NCI-H82 treated with DMSO at 0.1 percent for 48 hours (cell line): ENCODE data around the gene IL7R.
"Not testable (repeated sequence)": the region's sequence is repeated elsewhere in the genome, so short reads cannot be mapped to it uniquely, and the experiment has no call there.

Experiments
- DNase-seq: peaks from one replicate; lab custom pipeline; 2025; ENCODE audit not compliant: unreplicated experiment; lab: John Stamatoyannopoulos, UW

The IL7R gene

DNA sequence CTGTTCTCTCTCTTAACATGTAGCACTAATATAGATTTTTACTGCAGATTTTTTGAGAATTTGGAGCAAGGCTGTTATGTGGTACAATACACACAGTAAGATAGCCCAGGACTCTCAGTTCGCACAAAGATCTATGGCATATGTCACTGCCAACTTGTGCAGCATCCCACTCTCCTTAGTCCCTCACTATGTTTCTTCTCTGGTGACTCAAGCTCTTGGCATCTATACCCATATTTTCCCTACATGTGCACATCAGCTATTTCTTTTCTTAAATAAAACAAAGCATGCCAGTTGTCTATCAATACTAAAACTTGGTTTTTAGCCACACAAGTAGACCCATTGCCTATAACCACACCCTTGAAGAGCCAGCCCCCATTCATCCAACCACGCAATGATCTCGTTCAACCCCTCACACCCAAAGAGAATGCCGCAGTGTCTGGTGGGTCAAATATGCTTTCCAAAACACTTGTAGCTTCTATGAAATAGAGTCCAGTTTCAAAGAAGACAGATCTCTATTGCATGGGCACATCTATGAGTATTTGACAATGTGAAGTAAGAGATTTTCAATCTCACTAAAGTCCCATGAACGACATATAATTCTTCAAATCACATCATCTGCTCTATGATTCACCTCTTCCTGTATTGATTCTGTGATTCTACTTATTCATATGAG is 18.2 kb upstream of the IL7R start:
- no peak for DNase-seq

DNA sequence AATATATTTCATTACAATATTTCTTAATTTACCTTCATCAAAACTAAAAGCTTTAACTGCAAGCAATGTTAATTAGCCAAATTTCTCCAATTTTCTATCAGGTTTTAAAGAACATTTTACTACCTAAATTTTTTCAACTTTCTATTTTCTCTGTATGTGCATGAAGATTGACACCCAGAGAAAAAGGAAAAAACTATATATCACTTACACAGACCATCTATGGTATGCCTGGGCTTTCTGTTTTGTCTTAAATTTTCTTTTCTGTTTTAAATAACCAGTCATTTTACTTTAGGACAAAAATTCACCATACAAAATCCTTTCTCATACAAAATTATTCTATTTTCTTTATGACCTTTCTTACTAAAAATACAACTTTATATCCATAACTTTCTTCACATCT is 13.8 kb upstream of the IL7R start:
- no peak for DNase-seq

DNA sequence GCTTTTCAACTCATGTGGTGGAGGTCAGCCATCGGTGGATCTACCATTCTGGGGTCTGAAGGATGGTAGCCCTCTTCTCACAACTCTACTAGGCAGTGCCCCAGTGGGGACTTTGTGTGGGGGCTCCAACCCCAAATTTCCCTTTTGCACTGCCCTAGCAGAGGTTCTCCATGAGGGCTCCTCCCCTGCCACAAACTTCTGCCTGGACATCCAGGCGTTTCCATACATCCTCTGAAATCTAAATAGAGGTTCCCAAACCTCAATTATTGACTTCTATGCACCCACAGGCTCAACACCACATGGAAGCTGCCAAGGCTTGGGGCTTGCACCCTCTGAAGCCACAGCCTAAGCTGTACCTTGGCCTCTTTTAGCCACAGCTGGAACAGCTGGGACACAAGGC is 11.2 kb upstream of the IL7R start:
- DNase-seq: not testable (repeated sequence)

- DNase-seq: no peak
Observed at GRCh38 chr5:35847491-35847890, 9.2 kb upstream of the IL7R start.

- no peak for DNase-seq
Observed at GRCh38 chr5:35847961-35848360, 8.7 kb upstream of the IL7R start.

DNA sequence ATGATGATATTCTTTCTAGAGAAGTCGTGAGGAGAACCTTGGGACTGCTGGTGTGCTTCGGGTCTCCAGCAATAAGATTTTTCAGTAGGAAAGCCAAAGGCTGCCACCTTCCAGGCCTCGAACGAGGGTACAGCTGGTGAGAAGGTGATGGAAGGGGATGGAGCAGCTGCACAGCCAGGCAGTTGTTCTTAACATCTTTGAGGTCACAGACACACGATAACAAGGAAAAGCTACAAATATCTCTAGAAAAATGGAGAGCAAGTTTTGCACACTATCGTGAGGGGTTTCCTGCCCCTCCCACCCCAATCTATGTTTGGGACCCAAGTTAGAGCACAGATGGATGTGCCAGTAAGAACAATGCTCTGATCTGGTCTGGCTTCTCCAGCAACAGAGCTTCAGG is 6.8 kb upstream of the IL7R start:
- no peak for DNase-seq

- DNase-seq: no peak
Observed at GRCh38 chr5:35850967-35851680, 5.6 kb upstream of the IL7R start.

- no peak for DNase-seq
Observed at GRCh38 chr5:35852084-35852734, 4.5 kb upstream of the IL7R start.

DNA sequence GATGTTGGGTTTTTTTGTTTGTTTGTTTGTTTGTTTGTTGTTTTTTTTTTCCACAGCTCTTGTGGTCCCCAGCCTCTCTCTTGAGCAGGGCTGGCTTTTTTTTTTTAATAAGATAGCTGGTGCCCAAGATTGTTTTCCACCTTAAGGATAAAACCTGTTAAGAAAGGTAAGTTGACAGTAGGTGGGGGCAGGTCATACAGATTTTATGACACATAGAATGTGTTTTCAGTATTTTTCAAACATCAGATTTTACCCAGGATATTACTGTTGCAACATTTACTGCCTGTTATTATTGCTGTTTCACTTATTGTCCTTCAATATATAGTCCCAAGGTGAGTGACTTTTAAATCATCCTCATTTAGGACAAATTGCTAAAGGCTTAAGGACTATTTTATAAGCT is 3.9 kb upstream of the IL7R start:
- no peak for DNase-seq

DNA sequence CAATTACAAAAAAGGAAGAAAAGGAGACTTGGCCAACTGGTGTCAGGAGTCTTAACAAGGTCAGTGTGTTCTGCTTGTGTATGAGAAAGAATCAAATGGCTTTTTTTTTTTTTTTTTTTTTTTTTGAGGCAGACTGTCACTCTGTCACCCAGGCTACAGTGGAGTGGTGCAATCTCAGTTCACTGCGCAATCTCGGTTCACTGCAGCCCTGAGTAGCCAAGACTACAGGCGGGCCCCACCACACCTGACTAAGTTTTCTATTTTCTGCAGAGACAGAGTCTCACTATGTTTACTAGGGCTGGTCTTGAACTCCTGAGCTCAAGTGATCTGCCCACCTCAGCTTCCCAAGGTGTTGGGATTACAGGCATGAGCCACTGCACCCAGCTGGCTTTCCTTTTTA is 3.1 kb upstream of the IL7R start:
- no peak for DNase-seq

- DNase-seq: no peak
Observed at GRCh38 chr5:35854248-35854647, 2.4 kb upstream of the IL7R start.

DNA sequence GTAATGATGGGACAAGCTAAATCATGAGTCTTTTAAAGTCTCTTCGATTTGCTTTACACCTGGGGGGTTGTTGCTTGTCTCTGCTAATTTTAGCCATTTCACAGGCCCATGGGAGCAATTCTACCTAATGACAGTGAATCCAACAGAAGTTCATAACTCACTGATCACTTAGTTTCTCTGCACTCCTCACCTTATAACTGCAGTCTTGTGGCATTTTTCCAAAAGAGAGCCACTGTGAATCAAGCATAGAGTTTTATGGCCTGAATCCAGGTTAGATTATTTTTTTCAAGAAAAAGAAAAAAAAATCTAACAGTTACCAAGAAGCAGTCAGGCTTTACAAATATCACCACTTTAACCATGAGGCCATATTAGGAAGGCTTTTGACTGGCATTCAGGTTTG is 1.5 kb upstream of the IL7R start:
- no peak for DNase-seq

- DNase-seq: not testable (repeated sequence)
Observed at GRCh38 chr5:35856186-35856764, 416 bp upstream of the IL7R start.

GRCh38 chr5:35857606-35858205 is 1.0 kb downstream of the IL7R start:
- DNase-seq: no peak

DNA sequence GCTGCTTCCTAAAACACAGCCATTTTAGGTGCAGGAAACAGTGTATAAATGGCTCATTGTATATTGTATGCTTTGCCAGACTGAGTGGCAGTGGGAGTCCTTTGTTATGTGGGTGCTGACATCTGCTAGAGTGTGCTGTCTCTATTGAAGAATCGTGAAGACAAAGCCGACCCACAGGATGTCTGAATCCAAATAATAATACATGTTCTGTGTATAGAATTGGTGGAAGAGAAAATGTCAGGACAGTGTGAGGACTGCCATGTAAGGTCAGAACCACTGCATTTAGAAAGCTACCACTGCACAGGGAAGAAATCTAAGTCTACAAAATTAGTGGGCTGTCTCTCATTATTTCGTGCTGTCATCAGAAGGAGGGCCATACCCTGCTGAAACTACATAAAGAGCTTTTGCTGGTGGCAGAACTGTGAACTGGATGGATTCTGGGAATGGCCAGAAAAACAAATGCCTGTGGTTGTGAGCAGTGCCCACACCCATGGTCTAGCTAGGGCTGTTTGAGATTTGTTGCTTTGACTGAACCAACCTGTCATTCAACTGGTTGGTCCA is 2.5 kb downstream of the IL7R start:
- no peak for DNase-seq

- no peak for DNase-seq
Observed at GRCh38 chr5:35860686-35861085, 4.0 kb downstream of the IL7R start.

- DNase-seq: no peak
Observed at GRCh38 chr5:35861718-35862117, 5.0 kb downstream of the IL7R start.

- DNase-seq: no peak
Observed at GRCh38 chr5:35862126-35862525, 5.4 kb downstream of the IL7R start.

GRCh38 chr5:35863159-35863558 is 6.5 kb downstream of the IL7R start:
- DNase-seq: no peak

DNA sequence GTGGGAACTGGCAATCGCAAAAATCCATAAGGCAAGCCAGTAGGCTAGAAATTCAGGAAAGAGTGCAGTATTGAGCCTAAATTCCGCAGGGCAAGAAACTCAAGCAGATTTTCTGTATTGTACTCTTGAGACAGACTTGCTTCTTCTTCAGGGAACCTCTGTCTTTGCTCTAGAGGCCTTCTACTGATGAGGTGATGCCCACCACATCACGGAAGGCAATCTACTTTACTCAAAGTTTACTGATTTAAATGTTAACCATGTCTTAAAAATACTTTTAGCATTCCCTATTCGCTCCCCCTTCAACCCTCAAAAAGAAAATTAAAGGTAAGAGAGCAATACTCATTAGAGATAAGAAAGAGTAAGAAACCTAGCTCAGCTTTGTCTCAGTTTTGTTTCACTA is 11.3 kb downstream of the IL7R start:
- DNase-seq: no peak

DNA sequence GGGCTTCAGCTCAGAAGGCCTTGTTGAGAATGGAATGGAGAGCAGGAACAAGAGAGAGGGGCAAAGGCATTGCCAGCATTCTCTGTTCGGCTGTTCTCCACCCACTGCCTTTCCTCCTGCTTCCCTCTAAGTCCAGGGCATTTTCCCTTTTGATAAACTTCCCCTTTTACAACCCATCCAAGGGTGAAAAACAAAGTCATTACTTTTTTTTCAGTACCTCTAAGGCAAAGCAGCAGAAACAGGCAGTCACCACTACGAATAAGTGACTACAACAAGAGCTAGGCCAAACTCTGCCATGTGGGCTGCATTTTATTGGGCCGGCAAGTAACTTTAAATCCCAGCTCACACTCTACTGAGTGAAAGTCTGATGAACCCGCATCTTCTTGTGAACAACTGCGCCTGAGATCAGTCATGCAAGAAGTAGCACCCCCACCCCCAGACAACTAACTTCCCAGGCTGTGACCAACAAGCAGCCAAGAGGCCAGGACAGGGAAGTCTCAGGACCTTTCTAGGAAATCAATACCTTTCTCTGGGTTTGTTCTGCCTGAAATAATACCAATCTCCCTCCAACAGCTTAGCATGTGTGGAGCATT is 13.1 kb downstream of the IL7R start:
- DNase-seq: no peak
